ENCODE measurements around the gene FBXO2.

The FBXO2 gene

GRCh38 chr1:11671205-11671543, 16.9 kb upstream of the FBXO2 start:
- no peak for TF ChIP-seq CTCF (IDR thresholded peaks at IDR 0.05)

- no peak for TF ChIP-seq CTCF (IDR thresholded peaks at IDR 0.05)
These were observed 16.5 kb upstream of the FBXO2 start for GRCh38 chr1:11670747-11671146.

- TF ChIP-seq CTCF (IDR thresholded peaks at IDR 0.05) = no peak
These were observed 14.3 kb upstream of the FBXO2 start for GRCh38 chr1:11668516-11668915.

GRCh38 chr1:11664336-11665065, 10.3 kb upstream of the FBXO2 start:
- 0 out of 2 replicates have a peak, but pooled peaks have one; percentile 0 for TF ChIP-seq CTCF (IDR thresholded peaks at IDR 0.05)

GRCh38 chr1:11661103-11661502, 6.9 kb upstream of the FBXO2 start:
- no peak for TF ChIP-seq CTCF (IDR thresholded peaks at IDR 0.05)

GRCh38 chr1:11659748-11660147, 5.5 kb upstream of the FBXO2 start:
- TF ChIP-seq CTCF (IDR thresholded peaks at IDR 0.05) = no peak

GRCh38 chr1:11658542-11658941, 4.3 kb upstream of the FBXO2 start:
- no peak for TF ChIP-seq CTCF (IDR thresholded peaks at IDR 0.05)

- no peak for TF ChIP-seq CTCF (IDR thresholded peaks at IDR 0.05)
These were observed 3.4 kb upstream of the FBXO2 start for GRCh38 chr1:11657654-11658053.
